HG02970 (cell line): ENCODE results near the gene UBR7.
"Not testable (repeated sequence)": the region's sequence is repeated elsewhere in the genome, so short reads cannot be mapped to it uniquely, and the experiment has no call there.

ENCODE experiments used
- ATAC-seq: cut with Tn5 transposase; IDR thresholded peaks from one replicate; pipeline ENCODE4 v1.9.1; 2021; ENCODE audit warnings: mild to moderate bottlenecking, moderate library complexity, moderate number of reproducible peaks; ENCODE audit not compliant: unreplicated experiment, low FRiP score

Gene UBR7

DNA sequence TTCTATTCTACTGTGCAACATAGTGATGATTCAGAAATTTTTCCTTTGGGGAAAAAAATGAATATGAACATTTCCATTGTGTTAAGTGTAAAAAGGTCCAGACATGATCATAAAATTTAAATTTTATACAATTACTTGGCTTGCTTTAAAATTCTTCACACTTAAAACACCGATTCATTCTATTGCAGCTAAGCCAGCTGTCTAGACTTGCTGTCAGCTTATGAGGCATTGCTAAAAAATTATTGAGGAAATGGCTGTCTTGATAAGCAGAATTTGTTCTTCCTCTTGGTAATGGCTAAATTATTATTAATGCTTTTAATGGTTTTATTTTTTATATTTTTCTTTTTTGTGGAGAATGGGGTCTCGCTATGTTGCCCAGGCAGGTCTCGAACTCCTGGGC, 20.1 kb upstream of the UBR7 start:
- no peak for ATAC-seq

- ATAC-seq = no peak
Measured at GRCh38 chr14:93195316-93195999, 11.6 kb upstream of the UBR7 start.

GRCh38 chr14:93199031-93199430, 8.0 kb upstream of the UBR7 start:
- no peak for ATAC-seq

DNA sequence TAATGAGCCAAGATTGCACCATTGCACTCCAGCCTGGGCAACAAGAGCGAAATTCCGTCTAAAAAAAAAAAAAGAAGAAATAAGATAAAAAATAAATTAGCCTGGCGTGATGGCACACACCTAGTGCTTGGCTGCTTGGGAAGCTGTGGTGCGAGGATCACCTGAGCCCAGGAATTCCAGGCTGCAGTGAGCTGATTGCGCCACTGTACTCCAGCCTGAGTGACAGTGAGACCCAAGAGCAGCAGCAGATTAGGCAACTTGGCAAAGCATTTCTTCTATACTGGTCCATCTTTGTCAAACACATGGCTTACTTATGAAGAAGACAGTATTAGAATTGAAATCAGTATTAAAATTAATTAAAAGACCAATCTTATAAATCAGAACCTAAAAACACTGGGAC, 6.5 kb upstream of the UBR7 start:
- no peak for ATAC-seq

GRCh38 chr14:93201155-93201704, 5.8 kb upstream of the UBR7 start:
- ATAC-seq = no peak

GRCh38 chr14:93207468-93208308, 632 bp downstream of the UBR7 start:
- ATAC-seq = peak; percentile 32

- ATAC-seq = no peak
Measured at GRCh38 chr14:93212432-93212831, 5.4 kb downstream of the UBR7 start.

DNA sequence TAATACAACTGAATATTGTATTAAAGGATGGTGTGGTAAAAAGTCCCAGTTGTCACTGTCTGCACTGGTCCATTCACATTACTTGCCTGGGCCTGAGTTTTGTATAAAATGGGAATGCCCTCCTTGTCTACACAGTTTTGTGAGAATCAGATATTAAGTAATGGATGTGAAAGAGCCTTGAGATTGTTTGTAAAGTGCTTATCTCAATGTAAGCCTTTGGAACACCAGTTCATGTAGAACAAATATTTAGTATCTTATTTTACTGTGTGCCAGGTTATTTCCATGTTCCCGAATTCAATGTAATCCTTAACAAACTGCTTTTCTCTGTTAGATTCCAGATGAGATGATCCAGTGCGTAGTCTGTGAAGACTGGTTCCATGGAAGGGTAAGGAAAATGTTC, 7.5 kb downstream of the UBR7 start:
- ATAC-seq = no peak

DNA sequence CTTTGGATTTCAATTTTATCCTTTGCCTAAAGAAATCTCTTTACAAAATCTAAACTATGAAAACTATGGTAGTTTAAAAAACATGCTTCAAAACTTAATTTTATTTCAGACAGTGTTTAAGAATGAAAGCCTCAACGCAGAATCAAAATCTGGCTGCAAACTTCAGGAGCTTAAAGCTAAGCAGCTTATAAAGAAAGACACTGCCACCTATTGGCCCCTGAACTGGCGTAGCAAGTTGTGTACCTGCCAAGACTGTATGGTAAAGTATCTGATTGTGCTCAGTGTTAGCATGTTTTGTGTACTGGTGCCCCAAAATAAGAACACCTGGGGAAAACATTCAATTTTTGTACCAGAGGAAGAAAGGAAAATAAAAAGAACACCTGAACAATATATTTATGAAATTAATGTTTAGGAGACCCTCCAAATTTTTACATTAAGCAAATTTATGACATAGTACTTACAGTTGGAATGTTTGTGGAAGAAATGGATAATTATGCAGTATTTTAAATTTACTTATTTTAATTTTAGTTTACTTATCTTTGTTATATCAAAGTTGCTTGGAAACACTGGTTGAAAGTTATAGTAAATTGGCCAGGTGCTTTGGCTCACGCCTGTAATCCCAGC, 12.2 kb downstream of the UBR7 start:
- no peak for ATAC-seq

GRCh38 chr14:93220509-93220908, 13.5 kb downstream of the UBR7 start:
- ATAC-seq = no peak

- ATAC-seq = no peak
Measured at GRCh38 chr14:93223565-93223964, 16.5 kb downstream of the UBR7 start.

GRCh38 chr14:93228550-93228949, 21.5 kb downstream of the UBR7 start:
- ATAC-seq = no peak

DNA sequence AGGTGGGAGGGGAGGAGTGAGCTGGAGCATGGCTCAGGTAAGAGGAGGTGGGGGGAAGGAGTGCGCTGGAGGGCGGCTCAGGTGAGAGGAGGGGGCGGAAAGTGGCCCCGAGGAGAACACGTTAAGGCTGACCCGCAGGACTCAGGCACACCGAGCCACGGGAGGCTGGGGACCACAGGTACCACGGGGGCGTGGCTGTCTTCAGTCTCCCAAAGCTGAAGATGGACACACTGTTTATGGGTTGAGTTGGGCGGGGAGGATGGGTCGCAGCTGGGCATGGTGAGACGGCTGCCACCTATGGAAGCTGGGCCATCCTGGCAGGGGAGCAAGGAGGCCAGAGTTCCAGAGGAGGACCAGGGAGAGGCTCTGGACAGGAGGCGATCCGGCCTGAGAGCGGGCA, 23.5 kb downstream of the UBR7 start:
- no peak for ATAC-seq

DNA sequence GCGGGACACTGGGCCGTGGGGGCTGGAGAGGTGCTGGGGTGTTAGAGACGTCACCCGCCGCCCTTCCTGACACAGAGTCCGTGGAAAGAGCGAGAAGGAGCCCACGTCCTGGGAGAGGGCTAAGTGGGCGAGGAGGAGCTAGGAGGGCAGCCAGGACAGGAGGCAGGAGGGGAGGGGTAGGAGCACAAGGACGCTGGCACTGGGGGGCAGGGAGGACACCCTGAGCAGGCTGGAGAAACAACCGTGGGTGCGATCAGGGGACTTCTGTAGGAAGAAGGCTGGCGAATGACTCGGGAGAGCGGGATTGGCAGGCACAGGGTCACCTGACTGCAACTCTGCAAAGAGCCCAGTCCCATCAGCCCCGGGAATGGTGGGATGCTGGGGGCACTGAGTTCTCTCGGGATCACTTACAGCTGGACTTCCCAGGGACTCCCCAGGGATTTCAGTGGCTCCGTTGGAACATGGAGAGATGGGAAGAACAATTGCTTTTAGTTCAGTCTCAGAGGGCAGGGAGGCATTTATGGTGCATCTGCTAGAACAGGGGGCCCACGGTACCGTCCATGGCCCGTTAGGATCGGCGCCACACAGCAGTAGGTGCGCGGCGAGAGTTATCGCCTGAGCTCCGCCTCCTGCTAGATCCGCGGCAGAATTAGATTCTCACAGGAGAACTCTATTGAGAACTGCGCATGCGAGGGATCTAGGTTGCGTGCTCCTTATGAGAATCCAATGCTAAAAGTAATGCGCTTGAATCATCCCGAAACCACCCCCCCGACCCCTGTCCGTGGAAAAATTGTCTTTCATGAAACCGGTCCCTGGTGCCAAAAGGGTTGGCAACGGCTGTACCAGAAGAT, 24.3 kb downstream of the UBR7 start:
- ATAC-seq = no peak

- no peak for ATAC-seq
Measured at GRCh38 chr14:93232159-93232558, 25.1 kb downstream of the UBR7 start.

DNA sequence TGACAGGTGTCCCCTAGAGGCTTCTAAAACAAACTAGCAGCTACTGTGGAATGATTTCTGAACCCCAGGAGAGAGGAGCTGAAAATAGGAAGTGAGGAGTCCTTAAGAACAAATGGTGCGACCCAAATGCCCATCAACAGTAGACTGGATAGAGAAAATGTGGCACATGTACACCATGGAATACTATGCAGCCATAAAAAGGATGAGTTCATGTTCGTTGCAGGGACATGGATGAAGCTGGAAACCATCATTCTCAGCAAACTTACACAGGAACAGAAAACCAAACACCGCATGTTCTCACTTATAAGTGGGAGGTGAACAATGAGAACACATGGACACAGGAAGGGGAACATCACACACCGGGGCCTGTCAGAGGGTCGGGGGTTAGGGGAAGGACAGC, 26.0 kb downstream of the UBR7 start:
- ATAC-seq = not testable (repeated sequence)

DNA sequence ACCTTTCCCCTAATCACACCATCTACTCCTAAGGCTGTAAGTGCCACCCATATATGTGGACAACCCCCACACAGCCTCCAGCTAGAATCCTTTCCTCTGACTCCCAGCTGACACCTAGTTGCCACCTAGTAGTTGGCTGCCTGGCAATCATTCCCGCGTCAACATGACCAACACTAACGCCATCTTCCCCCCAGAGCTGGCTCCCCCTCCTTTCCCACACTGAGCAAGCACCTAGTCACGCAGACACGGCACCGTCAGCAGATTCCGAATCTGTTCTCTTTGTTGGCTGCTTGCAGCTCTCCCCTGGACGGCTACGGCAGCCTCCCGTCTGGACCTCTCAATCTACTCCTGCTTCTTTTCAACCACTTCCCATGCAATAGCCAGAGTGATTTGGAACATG, 27.7 kb downstream of the UBR7 start:
- ATAC-seq = no peak

DNA sequence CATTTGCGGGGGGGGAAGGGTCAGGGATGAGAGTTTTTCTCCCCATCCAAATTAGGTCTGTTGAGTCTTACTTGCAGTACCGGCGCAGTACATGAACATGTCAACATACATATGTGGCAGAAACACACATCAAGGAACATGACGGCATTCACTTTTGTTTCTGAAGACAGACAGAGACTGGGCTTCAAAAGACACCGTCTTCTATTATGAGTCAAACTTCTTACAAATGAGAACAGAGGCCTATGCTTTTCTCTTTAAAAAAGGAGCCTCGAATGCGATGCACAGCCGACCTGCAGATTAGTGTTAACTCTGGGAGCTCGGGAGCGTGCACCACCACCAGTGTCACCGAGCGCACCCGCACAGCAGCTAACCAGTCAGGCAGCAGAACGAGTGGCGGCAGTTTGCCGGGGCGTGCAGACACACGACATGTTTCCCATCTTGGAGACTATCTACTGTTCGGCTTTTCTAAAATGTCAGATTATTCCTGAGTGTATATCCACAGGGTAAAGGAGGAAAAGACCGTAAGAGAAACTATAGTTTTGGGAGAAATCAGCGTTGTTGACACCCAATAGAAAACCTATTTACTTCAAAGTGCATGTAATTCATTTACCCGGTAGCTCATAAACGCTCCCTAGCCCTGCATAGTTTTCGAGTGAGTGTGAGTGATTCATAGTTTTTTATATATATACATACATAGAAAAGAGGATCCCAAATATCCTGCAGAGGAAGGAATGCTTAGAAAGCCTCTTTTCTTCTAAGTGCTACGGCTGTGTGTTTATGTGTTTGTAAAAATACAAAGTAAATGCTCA, 33.0 kb downstream of the UBR7 start:
- no peak for ATAC-seq

- ATAC-seq = no peak
Measured at GRCh38 chr14:93240678-93241000, 33.6 kb downstream of the UBR7 start.
